OCI-M1 (cell line): ENCODE results near the gene ZFR2.

Source experiments
- DNase-seq: peaks from one replicate; lab custom pipeline; 2025; lab: John Stamatoyannopoulos, UW

Gene ZFR2

GRCh38 chr19:3813473-3814392 lies 55.1 kb downstream of the ZFR2 start:
- no peak for DNase-seq

- no peak for DNase-seq
These were observed 58.0 kb downstream of the ZFR2 start for GRCh38 chr19:3810708-3811355.

GRCh38 chr19:3809881-3810707 lies 58.7 kb downstream of the ZFR2 start:
- DNase-seq = no peak

- no peak for DNase-seq
These were observed 60.3 kb downstream of the ZFR2 start for GRCh38 chr19:3808420-3809143.

- no peak for DNase-seq
These were observed 61.1 kb downstream of the ZFR2 start for GRCh38 chr19:3807574-3808354.

- DNase-seq = no peak
These were observed 61.7 kb downstream of the ZFR2 start for GRCh38 chr19:3807131-3807480.

- DNase-seq = no peak
These were observed 63.0 kb downstream of the ZFR2 start for GRCh38 chr19:3805859-3806258.

GRCh38 chr19:3804429-3804828 lies 64.4 kb downstream of the ZFR2 start:
- DNase-seq = no peak

- no peak for DNase-seq
These were observed 64.9 kb downstream of the ZFR2 start for GRCh38 chr19:3803986-3804385.

- DNase-seq = no peak
These were observed 65.5 kb downstream of the ZFR2 start for GRCh38 chr19:3803114-3803888.

- no peak for DNase-seq
These were observed 67.3 kb downstream of the ZFR2 start for GRCh38 chr19:3801412-3802096.

- no peak for DNase-seq
These were observed 67.8 kb downstream of the ZFR2 start for GRCh38 chr19:3800996-3801395.

GRCh38 chr19:3798137-3798536 lies 70.7 kb downstream of the ZFR2 start:
- DNase-seq = no peak

GRCh38 chr19:3796358-3796757 lies 72.5 kb downstream of the ZFR2 start:
- DNase-seq = no peak

- DNase-seq = no peak
These were observed 75.0 kb downstream of the ZFR2 start for GRCh38 chr19:3793799-3794198.

GRCh38 chr19:3792114-3792513 lies 76.7 kb downstream of the ZFR2 start:
- DNase-seq = no peak

- DNase-seq = no peak
These were observed 77.9 kb downstream of the ZFR2 start for GRCh38 chr19:3790941-3791340.

GRCh38 chr19:3790209-3790734 lies 78.6 kb downstream of the ZFR2 start:
- no peak for DNase-seq

GRCh38 chr19:3788996-3789778 lies 79.7 kb downstream of the ZFR2 start:
- DNase-seq = no peak
